Sigmoid colon (tissue), 7 donors: ENCODE data around the gene ZNHIT1. TPM values are rescaled to one million over a fixed set of nuclear protein-coding genes. Genes with fewer than 3 reads are reported as not detected.

ENCODE experiments used
- DNase-seq: peaks from one replicate; pipeline ENCODE4 v3.0.0-alpha.2; 2019
- H3K27ac ChIP-seq, 4 donors: fragments of 200-600 bp; sonication (generic); one replicate each; pipeline ENCODE4 v1.5.1; 2016 to 2019; ENCODE audit warnings: mild to moderate bottlenecking in 1 of 4
- H3K27me3 ChIP-seq, 3 donors: fragments of 200-600 bp; sonication (generic); one replicate each; pipeline ENCODE4 v1.5.1; 2019; ENCODE audit warnings: mild to moderate bottlenecking in 1 of 3
- H3K36me3 ChIP-seq, 4 donors: fragments of 200-600 bp; sonication (generic); one replicate each; pipeline ENCODE4 v1.5.1; 2016 to 2019
- H3K4me1 ChIP-seq, 4 donors: fragments of 200-600 bp; sonication (generic); one replicate each; pipeline ENCODE4 v1.5.1; 2017 to 2019
- H3K4me3 ChIP-seq, 4 donors: fragments of 200-600 bp; sonication (generic); one replicate each; pipeline ENCODE4 v1.5.1; 2017 to 2019; ENCODE audit warnings: mild to moderate bottlenecking in 2 of 4, moderate library complexity in 1 of 4
- H3K9me3 ChIP-seq, 4 donors: fragments of 200-600 bp in 3 of 4; sonication (generic) in 3 of 4; one replicate each; pipeline versions ENCODE4 v1.5.1 to v1.6.1; 2013 to 2019
- EP300 ChIP-seq, 4 donors: sonication (generic); formaldehyde crosslinking; IDR thresholded peaks; one replicate each; pipeline ENCODE4 v1.6.1; 2017; ENCODE audit warnings: antibody characterized with exemption in 4 of 4
- POLR2A ChIP-seq, 2 donors: fragments of 450-650 bp; IDR thresholded peaks; one replicate each; pipeline ENCODE4 v1.6.1; 2016; ENCODE audit warnings: antibody characterized with exemption in 2 of 2, mild to moderate bottlenecking in 2 of 2, moderate library complexity in 2 of 2
- POLR2AphosphoS5 ChIP-seq, 4 donors: sonication (generic); formaldehyde crosslinking; IDR thresholded peaks; one replicate each; pipeline ENCODE4 v1.6.1; 2017; ENCODE audit warnings: antibody characterized with exemption in 4 of 4
- WGBS, 2 donors: extraction: QIAGEN DNeasy Blood & Tissue Kit; methylation state at CpG; one replicate each; pipeline ENCODE4 v1.1.7; 2013; 5-methylcytosine and 5-hydroxymethylcytosine counted together
- intact Hi-C: fragments of 100-400 bp; cut with DNase I; formaldehyde crosslinking; loops from one replicate; pipeline ENCODE4 v1.15.1; 2023
- polyA plus RNA-seq, 3 donors: library from polyadenylated mRNA; stranded (reverse); fragments of 200-250 nt; gene quantifications; one replicate each; pipeline ENCODE4 v1.2.3, GENCODE V29; 2013
- small RNA-seq, 3 donors: library from RNA; depleted of rRNA; stranded (forward); fragments of <200 nt; gene quantifications; one replicate each; pipeline ENCODE3, GENCODE V24; 2016
- total RNA-seq, 4 donors: library from RNA; depleted of rRNA; stranded (reverse); fragments of >200 nt; gene quantifications; one replicate each; pipeline ENCODE4 v1.1.0, GENCODE V29; 2016
- TF ChIP-seq, protein P1 (sequence below), 4 experiments: fragments of 450-650 bp in 3 of 4; fragments of 200-600 bp in 1 of 4; IDR thresholded peaks; one replicate each; pipeline ENCODE4 v1.5.1; 2016 to 2019; ENCODE audit warnings: antibody characterized with exemption in 4 of 4, mild to moderate bottlenecking in 3 of 4, moderate library complexity in 2 of 4
- donor health status: healthy with polysubstance abuse.
- donor health status: Bipolar disorder and iron deficiency.
- donor health status: healthy.

ZNHIT1 gene
- total and polyA plus RNA-seq, 7 donors = 64.8 to 200 (median 97.4) TPM

DNA sequence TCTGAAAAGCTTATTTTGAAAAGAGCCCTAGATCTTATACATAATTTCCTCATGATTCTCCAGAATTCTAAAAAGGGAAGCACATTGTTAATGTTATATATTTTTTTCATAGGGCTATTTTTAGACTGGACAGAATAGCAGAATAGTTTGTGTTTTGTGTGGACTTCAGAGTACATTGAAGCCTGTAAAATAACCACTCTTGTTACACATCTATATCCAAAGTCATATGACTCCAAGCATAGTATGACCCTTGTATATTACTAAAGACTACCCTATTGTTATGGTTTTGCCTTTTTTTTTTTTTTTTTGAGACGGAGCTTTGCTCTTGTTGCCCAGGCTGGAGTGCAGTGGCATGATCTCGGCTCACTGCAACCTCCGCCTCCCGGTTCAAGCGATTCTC lies 53.1 kb downstream of the ZNHIT1 start:
- Histone ChIP-seq H3K4me3 (no peak overlapping the region), H3K27me3 (peaks cover 0 to 2% (median 0%) of the 10 kb centered on the region in 3 donors), H3K27ac (no peak overlapping the region), H3K9me3 (no peaks in the 10 kb centered on the region), H3K4me1 (no peaks in the 10 kb centered on the region), H3K36me3 (no peaks in the 10 kb centered on the region)
- DNase-seq = no peak
- 74% methylated on average over 5 of the region's 5 CpGs for WGBS, 2 donors
- intact Hi-C loops = no loop called here
- TF ChIP-seq, protein P1, sequence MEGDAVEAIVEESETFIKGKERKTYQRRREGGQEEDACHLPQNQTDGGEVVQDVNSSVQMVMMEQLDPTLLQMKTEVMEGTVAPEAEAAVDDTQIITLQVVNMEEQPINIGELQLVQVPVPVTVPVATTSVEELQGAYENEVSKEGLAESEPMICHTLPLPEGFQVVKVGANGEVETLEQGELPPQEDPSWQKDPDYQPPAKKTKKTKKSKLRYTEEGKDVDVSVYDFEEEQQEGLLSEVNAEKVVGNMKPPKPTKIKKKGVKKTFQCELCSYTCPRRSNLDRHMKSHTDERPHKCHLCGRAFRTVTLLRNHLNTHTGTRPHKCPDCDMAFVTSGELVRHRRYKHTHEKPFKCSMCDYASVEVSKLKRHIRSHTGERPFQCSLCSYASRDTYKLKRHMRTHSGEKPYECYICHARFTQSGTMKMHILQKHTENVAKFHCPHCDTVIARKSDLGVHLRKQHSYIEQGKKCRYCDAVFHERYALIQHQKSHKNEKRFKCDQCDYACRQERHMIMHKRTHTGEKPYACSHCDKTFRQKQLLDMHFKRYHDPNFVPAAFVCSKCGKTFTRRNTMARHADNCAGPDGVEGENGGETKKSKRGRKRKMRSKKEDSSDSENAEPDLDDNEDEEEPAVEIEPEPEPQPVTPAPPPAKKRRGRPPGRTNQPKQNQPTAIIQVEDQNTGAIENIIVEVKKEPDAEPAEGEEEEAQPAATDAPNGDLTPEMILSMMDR (IDR thresholded peaks at IDR 0.05) = no peak
- TF ChIP-seq POLR2AphosphoS5 (IDR thresholded peaks at IDR 0.05) = no peak
- TF ChIP-seq POLR2A (IDR thresholded peaks at IDR 0.05) = no peak
- no peak for TF ChIP-seq EP300 (IDR thresholded peaks at IDR 0.05)

DNA sequence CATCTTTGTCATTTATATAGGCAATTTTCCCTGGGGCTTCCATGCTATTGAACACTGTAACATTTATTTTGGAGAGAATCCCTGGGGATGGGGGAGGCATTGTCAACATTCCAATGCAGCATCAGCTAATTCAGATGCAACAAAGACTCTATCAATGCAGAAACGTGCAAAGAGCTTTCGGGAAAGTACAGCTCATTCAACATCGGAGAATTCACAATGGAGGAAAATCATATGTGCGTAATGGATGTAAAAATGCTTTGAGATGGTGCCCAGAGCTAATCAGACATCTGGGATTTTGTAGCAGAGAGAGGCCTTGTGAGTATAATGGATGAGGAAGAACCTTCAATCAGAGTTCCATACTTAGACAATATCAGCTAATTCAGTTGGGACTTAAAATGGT lies 55.2 kb downstream of the ZNHIT1 start:
- intact Hi-C loops = no loop called here
- no peak for DNase-seq
- WGBS, 2 donors = 76 to 79% methylated on average over 4 of the region's 4 CpGs
- H3K4me3 ChIP-seq = no peak overlapping the region
- peaks cover 0 to 22% (median 0%) of the 10 kb centered on the region in 3 donors for H3K27me3 ChIP-seq
- TF ChIP-seq, protein P1 (IDR thresholded peaks at IDR 0.05) = no peak
- no peak for TF ChIP-seq EP300 (IDR thresholded peaks at IDR 0.05)
- no peaks in the 10 kb centered on the region for H3K36me3 ChIP-seq
- H3K9me3 ChIP-seq = no peaks in the 10 kb centered on the region
- H3K4me1 ChIP-seq = no peaks in the 10 kb centered on the region
- H3K27ac ChIP-seq = no peak overlapping the region

Small RNA genes within 50 kb of the gene (small RNA-seq; reads per million reads assigned to genes)
- 0 reads per million in 3 donors for gene RNU6-1104P

Other genes with a start within 250 kb of the ZNHIT1 start
- 1 to 10 TPM in 3 of 4 donors, under 1 TPM in 1; 0.14 to 8.6 (median 1.7) TPM for gene MUC12, start 248.6 kb upstream of the ZNHIT1 start, total RNA-seq
- 100 to 1,000 TPM in 2 of 3 donors, 10 to 100 TPM in 1; 64.3 to 553 (median 136) TPM for gene MUC12, start 248.6 kb upstream of the ZNHIT1 start, polyA plus RNA-seq
- gene MUC17, start 198.1 kb upstream of the ZNHIT1 start, total RNA-seq = under 1 TPM in 2 of 4 donors, not detected in 2; under 0.01 to 0.83 TPM
- gene MUC17, start 198.1 kb upstream of the ZNHIT1 start, polyA plus RNA-seq = 1 to 10 TPM; 1.2 to 5.4 (median 5.1) TPM
- gene TRIM56, start 132.7 kb upstream of the ZNHIT1 start, total RNA-seq = 10 to 100 TPM; 11.8 to 23.3 (median 13.7) TPM
- gene TRIM56, start 132.7 kb upstream of the ZNHIT1 start, polyA plus RNA-seq = 10 to 100 TPM in 1 of 3 donors, 1 to 10 TPM in 2; 6.0 to 25.6 (median 7.2) TPM
- 10 to 100 TPM in 2 of 4 donors, 1 to 10 TPM in 2; 1.5 to 21.3 (median 11.7) TPM for gene SERPINE1, start 91.1 kb upstream of the ZNHIT1 start, total RNA-seq
- 10 to 100 TPM in 1 of 3 donors, 1 to 10 TPM in 1, under 1 TPM in 1; 0.46 to 10.0 (median 1.8) TPM for gene SERPINE1, start 91.1 kb upstream of the ZNHIT1 start, polyA plus RNA-seq
- gene AP1S1, start 63.7 kb upstream of the ZNHIT1 start, total RNA-seq = 10 to 100 TPM; 15.8 to 31.4 (median 26.9) TPM
- 100 to 1,000 TPM; 100 to 135 (median 132) TPM for gene AP1S1, start 63.7 kb upstream of the ZNHIT1 start, polyA plus RNA-seq
- under 1 TPM in 2 of 4 donors, not detected in 2; 0.55 to 0.68 TPM for gene VGF, start 52.6 kb upstream of the ZNHIT1 start, total RNA-seq
- gene VGF, start 52.6 kb upstream of the ZNHIT1 start, polyA plus RNA-seq = under 1 TPM in 1 of 3 donors, not detected in 2; 0.54 TPM
- gene NAT16, start 37.9 kb upstream of the ZNHIT1 start, total RNA-seq = not detected
- gene NAT16, start 37.9 kb upstream of the ZNHIT1 start, polyA plus RNA-seq = under 1 TPM in 1 of 3 donors, not detected in 2; 0.23 TPM
- gene MOGAT3, start 17.1 kb upstream of the ZNHIT1 start, total RNA-seq = not detected
- gene MOGAT3, start 17.1 kb upstream of the ZNHIT1 start, polyA plus RNA-seq = 10 to 100 TPM in 1 of 3 donors, 1 to 10 TPM in 2; 3.6 to 27.2 (median 3.7) TPM
- gene PLOD3, start 584 bp upstream of the ZNHIT1 start, total RNA-seq = 10 to 100 TPM; 23.9 to 36.6 (median 26.4) TPM
- 10 to 100 TPM; 18.0 to 57.3 (median 24.3) TPM for gene PLOD3, start 584 bp upstream of the ZNHIT1 start, polyA plus RNA-seq
- 10 to 100 TPM in 1 of 4 donors, 1 to 10 TPM in 3; 2.5 to 16.3 (median 3.9) TPM for gene CLDN15, start 19.6 kb downstream of the ZNHIT1 start, total RNA-seq
- 10 to 100 TPM in 1 of 3 donors, 1 to 10 TPM in 2; 3.6 to 14.2 (median 9.0) TPM for gene CLDN15, start 19.6 kb downstream of the ZNHIT1 start, polyA plus RNA-seq
- gene FIS1, start 26.9 kb downstream of the ZNHIT1 start, total RNA-seq = 100 to 1,000 TPM; 237 to 443 (median 426) TPM
- 100 to 1,000 TPM; 190 to 284 (median 252) TPM for gene FIS1, start 26.9 kb downstream of the ZNHIT1 start, polyA plus RNA-seq
- gene IFT22, start 103.6 kb downstream of the ZNHIT1 start, total RNA-seq = 10 to 100 TPM; 30.7 to 38.5 (median 32.0) TPM
- gene IFT22, start 103.6 kb downstream of the ZNHIT1 start, polyA plus RNA-seq = 10 to 100 TPM in 2 of 3 donors, 1 to 10 TPM in 1; 7.6 to 19.2 (median 11.9) TPM
- not detected for gene COL26A1, start 144.7 kb downstream of the ZNHIT1 start, total RNA-seq
- gene COL26A1, start 144.7 kb downstream of the ZNHIT1 start, polyA plus RNA-seq = under 1 TPM in 1 of 3 donors, not detected in 2; 0.13 TPM